ENCODE data around the gene HIVEP3.

HIVEP3 gene

GRCh38 chr1:41671116-41671755, 247.5 kb downstream of the HIVEP3 start:
- Histone ChIP-seq H3K14ac (ENCODE audit: low read length) (no peak overlapping the region), H2BK12ac (ENCODE audit: low read length) (no peak overlapping the region), H3K27me3 (ENCODE audit: control insufficient read depth in 3 of 3, insufficient read depth in 3 of 3, low read depth in 1 of 3, low read length in 3 of 3) (peaks cover 0 to 11% (median 0%) of the 10 kb centered on the region in 3 experiments), H3K27ac (replicated peaks; ENCODE audit: low read length) (no peak overlapping the region), H3K4ac (ENCODE audit: low read length) (no peak overlapping the region), H2AFZ (ENCODE audit: low read length) (no peak overlapping the region), H3K9me3 (replicated peaks in 1 of 2; ENCODE audit: control insufficient read depth in 2 of 2, insufficient read depth in 1 of 2, low read depth in 1 of 2, low read length in 2 of 2) (peaks cover 0 to 1% of the 10 kb centered on the region in 2 donors), H2BK120ac (ENCODE audit: low read depth, low read length) (no peak overlapping the region), H2BK15ac (ENCODE audit: low read length) (no peak overlapping the region), H2BK5ac (ENCODE audit: low read length) (no peak overlapping the region), H3K23ac (ENCODE audit: low read depth, low read length, poor library complexity) (no peak overlapping the region), H3K18ac (ENCODE audit: low read length) (no peak overlapping the region), H3K9ac (ENCODE audit: low read depth, low read length, poor library complexity) (no peak overlapping the region), H3K4me3 (ENCODE audit: low read length in 2 of 2) (no peak overlapping the region), H4K91ac (ENCODE audit: low read depth, low read length, poor library complexity) (no peak overlapping the region), H2AK5ac (ENCODE audit: low read depth, low read length) (peak overlapping the region; percentile 5), H3K4me1 (ENCODE audit: control insufficient read depth in 2 of 2, insufficient read depth in 1 of 2, low read depth in 1 of 2, low read length in 2 of 2) (peaks cover 7 to 14% of the 10 kb centered on the region in 2 donors), H3K36me3 (replicated peaks in 1 of 2; ENCODE audit: control insufficient read depth in 2 of 2, insufficient read depth in 2 of 2, low read length in 2 of 2) (no peaks in the 10 kb centered on the region), H3K4me2 (ENCODE audit: insufficient read depth, low read length, poor library complexity, severe bottlenecking) (no peak overlapping the region), H4K8ac (ENCODE audit: low read depth, low read length) (no peak overlapping the region), H3K79me1 (ENCODE audit: low read depth, low read length) (no peaks in the 10 kb centered on the region)
- no CpG with 5 or more reads among the region's 15 CpGs for WGBS, 2 donors (ENCODE audit: extremely low coverage in 2 of 2, insufficient read length in 2 of 2, insufficient replicate concordance in 1 of 2)
- DNase-seq (ENCODE audit: low spot score), result no peak

- peaks cover 0 to 11% (median 0%) of the 10 kb centered on the region in 3 experiments for H3K27me3 ChIP-seq (ENCODE audit: control insufficient read depth in 3 of 3, insufficient read depth in 3 of 3, low read depth in 1 of 3, low read length in 3 of 3)
- H2BK120ac ChIP-seq (ENCODE audit: low read depth, low read length), result no peak overlapping the region
- no peak overlapping the region for H3K18ac ChIP-seq (ENCODE audit: low read length)
- H3K4me2 ChIP-seq (ENCODE audit: insufficient read depth, low read length, poor library complexity, severe bottlenecking), result no peak overlapping the region
- DNase-seq (ENCODE audit: low spot score), result no peak
- H3K4ac ChIP-seq (ENCODE audit: low read length), result no peak overlapping the region
- H4K8ac ChIP-seq (ENCODE audit: low read depth, low read length), result no peak overlapping the region
- no peak overlapping the region for H3K14ac ChIP-seq (ENCODE audit: low read length)
- H3K9ac ChIP-seq (ENCODE audit: low read depth, low read length, poor library complexity), result no peak overlapping the region
- no peak overlapping the region for H2BK5ac ChIP-seq (ENCODE audit: low read length)
- no CpG with 5 or more reads among the region's 4 CpGs for WGBS, 2 donors (ENCODE audit: extremely low coverage in 2 of 2, insufficient read length in 2 of 2, insufficient replicate concordance in 1 of 2)
- no peak overlapping the region for H2BK15ac ChIP-seq (ENCODE audit: low read length)
- H2AK5ac ChIP-seq (ENCODE audit: low read depth, low read length), result no peak overlapping the region
- peaks cover 0 to 1% of the 10 kb centered on the region in 2 donors for H3K9me3 ChIP-seq (replicated peaks in 1 of 2; ENCODE audit: control insufficient read depth in 2 of 2, insufficient read depth in 1 of 2, low read depth in 1 of 2, low read length in 2 of 2)
- H3K27ac ChIP-seq (replicated peaks; ENCODE audit: low read length), result no peak overlapping the region
- no peak overlapping the region for H2AFZ ChIP-seq (ENCODE audit: low read length)
- H4K91ac ChIP-seq (ENCODE audit: low read depth, low read length, poor library complexity), result no peak overlapping the region
- H3K4me3 ChIP-seq (ENCODE audit: low read length in 2 of 2), result no peak overlapping the region
- no peak overlapping the region for H3K23ac ChIP-seq (ENCODE audit: low read depth, low read length, poor library complexity)
- no peaks in the 10 kb centered on the region for H3K36me3 ChIP-seq (replicated peaks in 1 of 2; ENCODE audit: control insufficient read depth in 2 of 2, insufficient read depth in 2 of 2, low read length in 2 of 2)
- H3K79me1 ChIP-seq (ENCODE audit: low read depth, low read length), result no peaks in the 10 kb centered on the region
- peaks cover 7 to 14% of the 10 kb centered on the region in 2 donors for H3K4me1 ChIP-seq (ENCODE audit: control insufficient read depth in 2 of 2, insufficient read depth in 1 of 2, low read depth in 1 of 2, low read length in 2 of 2)
- H2BK12ac ChIP-seq (ENCODE audit: low read length), result no peak overlapping the region
Measured at GRCh38 chr1:41670217-41670957, 248.3 kb downstream of the HIVEP3 start.

GRCh38 chr1:41668967-41669366, 249.8 kb downstream of the HIVEP3 start:
- no peaks in the 10 kb centered on the region for H3K9me3 ChIP-seq (replicated peaks in 1 of 2; ENCODE audit: control insufficient read depth in 2 of 2, insufficient read depth in 1 of 2, low read depth in 1 of 2, low read length in 2 of 2)
- H4K91ac ChIP-seq (ENCODE audit: low read depth, low read length, poor library complexity), result no peak overlapping the region
- no peak overlapping the region for H2BK12ac ChIP-seq (ENCODE audit: low read length)
- no peak overlapping the region for H3K23ac ChIP-seq (ENCODE audit: low read depth, low read length, poor library complexity)
- H3K79me1 ChIP-seq (ENCODE audit: low read depth, low read length), result no peaks in the 10 kb centered on the region
- peaks cover 0 to 16% (median 2%) of the 10 kb centered on the region in 3 experiments for H3K27me3 ChIP-seq (ENCODE audit: control insufficient read depth in 3 of 3, insufficient read depth in 3 of 3, low read depth in 1 of 3, low read length in 3 of 3)
- H3K4me1 ChIP-seq (ENCODE audit: control insufficient read depth in 2 of 2, insufficient read depth in 1 of 2, low read depth in 1 of 2, low read length in 2 of 2), result peaks cover 9 to 14% of the 10 kb centered on the region in 2 donors
- H3K36me3 ChIP-seq (replicated peaks in 1 of 2; ENCODE audit: control insufficient read depth in 2 of 2, insufficient read depth in 2 of 2, low read length in 2 of 2), result no peaks in the 10 kb centered on the region
- H2BK15ac ChIP-seq (ENCODE audit: low read length), result no peak overlapping the region
- no peak overlapping the region for H2BK5ac ChIP-seq (ENCODE audit: low read length)
- no peak overlapping the region for H4K8ac ChIP-seq (ENCODE audit: low read depth, low read length)
- no peak overlapping the region for H2AK5ac ChIP-seq (ENCODE audit: low read depth, low read length)
- DNase-seq (ENCODE audit: low spot score), result no peak
- WGBS, 2 donors (ENCODE audit: extremely low coverage in 2 of 2, insufficient read length in 2 of 2, insufficient replicate concordance in 1 of 2), result no CpG with 5 or more reads among the region's 3 CpGs
- H3K27ac ChIP-seq (replicated peaks; ENCODE audit: low read length), result no peak overlapping the region
- no peak overlapping the region for H3K18ac ChIP-seq (ENCODE audit: low read length)
- no peak overlapping the region for H3K4me3 ChIP-seq (ENCODE audit: low read length in 2 of 2)
- H3K4ac ChIP-seq (ENCODE audit: low read length), result no peak overlapping the region
- no peak overlapping the region for H3K4me2 ChIP-seq (ENCODE audit: insufficient read depth, low read length, poor library complexity, severe bottlenecking)
- no peak overlapping the region for H2AFZ ChIP-seq (ENCODE audit: low read length)
- no peak overlapping the region for H2BK120ac ChIP-seq (ENCODE audit: low read depth, low read length)
- no peak overlapping the region for H3K9ac ChIP-seq (ENCODE audit: low read depth, low read length, poor library complexity)
- no peak overlapping the region for H3K14ac ChIP-seq (ENCODE audit: low read length)

GRCh38 chr1:41668054-41668660, 250.6 kb downstream of the HIVEP3 start:
- peaks cover 9 to 12% of the 10 kb centered on the region in 2 donors for H3K4me1 ChIP-seq (ENCODE audit: control insufficient read depth in 2 of 2, insufficient read depth in 1 of 2, low read depth in 1 of 2, low read length in 2 of 2)
- H3K18ac ChIP-seq (ENCODE audit: low read length), result no peak overlapping the region
- H2AFZ ChIP-seq (ENCODE audit: low read length), result peak overlapping the region; percentile 41
- no peak overlapping the region for H2AK5ac ChIP-seq (ENCODE audit: low read depth, low read length)
- no peak overlapping the region for H3K23ac ChIP-seq (ENCODE audit: low read depth, low read length, poor library complexity)
- no peak overlapping the region for H3K14ac ChIP-seq (ENCODE audit: low read length)
- peaks cover 0 to 22% (median 6%) of the 10 kb centered on the region in 3 experiments for H3K27me3 ChIP-seq (ENCODE audit: control insufficient read depth in 3 of 3, insufficient read depth in 3 of 3, low read depth in 1 of 3, low read length in 3 of 3)
- no peaks in the 10 kb centered on the region for H3K79me1 ChIP-seq (ENCODE audit: low read depth, low read length)
- no CpG with 5 or more reads among the region's 7 CpGs for WGBS, 2 donors (ENCODE audit: extremely low coverage in 2 of 2, insufficient read length in 2 of 2, insufficient replicate concordance in 1 of 2)
- no peaks in the 10 kb centered on the region for H3K36me3 ChIP-seq (replicated peaks in 1 of 2; ENCODE audit: control insufficient read depth in 2 of 2, insufficient read depth in 2 of 2, low read length in 2 of 2)
- H3K4me2 ChIP-seq (ENCODE audit: insufficient read depth, low read length, poor library complexity, severe bottlenecking), result no peak overlapping the region
- H2BK12ac ChIP-seq (ENCODE audit: low read length), result no peak overlapping the region
- H3K4me3 ChIP-seq (ENCODE audit: low read length in 2 of 2), result no peak overlapping the region
- H2BK120ac ChIP-seq (ENCODE audit: low read depth, low read length), result no peak overlapping the region
- no peak for DNase-seq (ENCODE audit: low spot score)
- H3K4ac ChIP-seq (ENCODE audit: low read length), result no peak overlapping the region
- no peak overlapping the region for H2BK15ac ChIP-seq (ENCODE audit: low read length)
- no peak overlapping the region for H2BK5ac ChIP-seq (ENCODE audit: low read length)
- no peak overlapping the region for H4K8ac ChIP-seq (ENCODE audit: low read depth, low read length)
- no peaks in the 10 kb centered on the region for H3K9me3 ChIP-seq (replicated peaks in 1 of 2; ENCODE audit: control insufficient read depth in 2 of 2, insufficient read depth in 1 of 2, low read depth in 1 of 2, low read length in 2 of 2)
- no peak overlapping the region for H3K27ac ChIP-seq (replicated peaks; ENCODE audit: low read length)
- no peak overlapping the region for H4K91ac ChIP-seq (ENCODE audit: low read depth, low read length, poor library complexity)
- no peak overlapping the region for H3K9ac ChIP-seq (ENCODE audit: low read depth, low read length, poor library complexity)
